CD14-positive monocyte (primary cell): ENCODE data around the gene C4B. TPM values are rescaled to one million over a fixed set of nuclear protein-coding genes. Genes with fewer than 3 reads are reported as not detected.

Source experiments
- DNase-seq, 3 donors: peaks; one replicate each; pipeline ENCODE4 v3.0.0-alpha.2; 2011 to 2022
- H2AFZ ChIP-seq: 2 replicates; pipeline ENCODE4 v1.6.0; 2012; ENCODE audit warnings: mild to moderate bottlenecking, low read depth, low read length, inconsistent platforms; ENCODE audit not compliant: insufficient read depth, poor library complexity, severe bottlenecking
- H3K27ac ChIP-seq, 2 donors: 1 replicate in 1 of 2; 2 replicates in 1 of 2; pipeline ENCODE4 v1.5.1; 2012 to 2013; ENCODE audit warnings: low read length in 2 of 2, control low read depth in 1 of 2, inconsistent platforms in 1 of 2, low read depth in 1 of 2, mild to moderate bottlenecking in 1 of 2
- H3K27me3 ChIP-seq, 2 donors: one replicate each; pipeline versions ENCODE4 v1.6.0 to v1.6.1; 2011 to 2013; ENCODE audit warnings: low read length in 2 of 2; ENCODE audit not compliant: control insufficient read depth in 2 of 2, insufficient read depth in 2 of 2
- H3K36me3 ChIP-seq, 2 donors: replicated peaks in 1 of 2; 1 replicate in 1 of 2; 2 replicates in 1 of 2; pipeline versions ENCODE4 v1.5.1 to v1.6.1; 2012 to 2013; ENCODE audit warnings: low read length in 2 of 2, control low read depth in 1 of 2, inconsistent platforms in 1 of 2, mild to moderate bottlenecking in 1 of 2; ENCODE audit not compliant: insufficient read depth in 2 of 2, control insufficient read depth in 1 of 2
- H3K4me1 ChIP-seq, 2 donors: 1 replicate in 1 of 2; 2 replicates in 1 of 2; pipeline versions ENCODE4 v1.5.1 to v1.6.1; 2012 to 2013; ENCODE audit warnings: low read length in 2 of 2, control low read depth in 1 of 2, inconsistent platforms in 1 of 2, mild to moderate bottlenecking in 1 of 2, moderate library complexity in 1 of 2; ENCODE audit not compliant: insufficient read depth in 2 of 2, control insufficient read depth in 1 of 2
- H3K4me2 ChIP-seq: replicated peaks from 2 replicates; pipeline ENCODE3; 2012; ENCODE audit warnings: low read length, moderate library complexity, mild to moderate bottlenecking; ENCODE audit not compliant: poor library complexity, severe bottlenecking; ENCODE audit errors: extremely low read depth
- H3K4me3 ChIP-seq, 3 experiments: fragments of 200-600 bp in 1 of 3; sonication (generic) in 1 of 3; replicated peaks in 1 of 3; 1 replicate in 2 of 3; 2 replicates in 1 of 3; pipeline ENCODE4 v1.5.1; 2011 to 2013; ENCODE audit warnings: low read length in 3 of 3, mild to moderate bottlenecking in 3 of 3, control low read depth in 2 of 3, low read depth in 2 of 3, inconsistent platforms in 1 of 3, moderate library complexity in 1 of 3
- H3K79me2 ChIP-seq: 2 replicates; pipeline ENCODE4 v1.6.0; 2012; ENCODE audit warnings: mild to moderate bottlenecking, control low read depth, inconsistent platforms, low read length, moderate library complexity; ENCODE audit not compliant: insufficient read depth
- H3K9ac ChIP-seq: 2 replicates; pipeline ENCODE4 v1.6.0; 2017; ENCODE audit warnings: low read length, mild to moderate bottlenecking; ENCODE audit not compliant: insufficient read depth, poor library complexity, severe bottlenecking
- H3K9me3 ChIP-seq, 2 donors: replicated peaks in 1 of 2; 1 replicate in 1 of 2; 2 replicates in 1 of 2; pipeline versions ENCODE4 v1.5.1 to v1.6.1; 2012 to 2013; ENCODE audit warnings: low read length in 2 of 2, control low read depth in 1 of 2; ENCODE audit not compliant: control insufficient read depth in 1 of 2, insufficient read depth in 1 of 2
- H4K20me1 ChIP-seq: 2 replicates; pipeline ENCODE4 v1.6.0; 2012; ENCODE audit warnings: mild to moderate bottlenecking, low read length, control low read depth, moderate library complexity; ENCODE audit not compliant: insufficient read depth
- H3K27ac Mint-ChIP-seq, 7 donors: one replicate each; pipeline ENCODE4 v1.8.0; 2020; ENCODE audit warnings: mild to moderate bottlenecking in 7 of 7, mixed read lengths in 7 of 7, moderate library complexity in 6 of 7, inconsistent platforms in 2 of 7
- H3K27me3 Mint-ChIP-seq, 3 donors: one replicate each; pipeline ENCODE4 v1.8.0; 2021 to 2022; ENCODE audit warnings: low read depth in 3 of 3, mild to moderate bottlenecking in 3 of 3, mixed read lengths in 3 of 3, moderate library complexity in 3 of 3, inconsistent platforms in 1 of 3
- H3K36me3 Mint-ChIP-seq, 2 donors: one replicate each; pipeline ENCODE4 v1.8.0; 2020; ENCODE audit warnings: mixed read lengths in 2 of 2, inconsistent platforms in 1 of 2, mild to moderate bottlenecking in 1 of 2
- H3K4me1 Mint-ChIP-seq: one replicate; pipeline ENCODE4 v1.8.0; 2020; ENCODE audit warnings: mild to moderate bottlenecking, mixed read lengths
- H3K4me3 Mint-ChIP-seq, 2 donors: one replicate each; pipeline ENCODE4 v1.8.0; 2020; ENCODE audit warnings: mild to moderate bottlenecking in 2 of 2, mixed read lengths in 2 of 2, moderate library complexity in 1 of 2
- H3K9me3 Mint-ChIP-seq, 7 donors: one replicate each; pipeline ENCODE4 v1.8.0; 2020 to 2022; ENCODE audit warnings: mixed read lengths in 7 of 7, mild to moderate bottlenecking in 6 of 7, moderate library complexity in 6 of 7, inconsistent platforms in 2 of 7
- CTCF ChIP-seq: fragments of 200-600 bp; IDR thresholded peaks from one replicate; pipeline ENCODE4 v1.8.0; 2022; ENCODE audit warnings: antibody characterized with exemption, mild to moderate bottlenecking
- WGBS: methylation state at CpG from one replicate; pipeline ENCODE4 v1.1.5; 2013; ENCODE audit warnings: missing lambda C conversion rate; ENCODE audit not compliant: insufficient coverage; 5-methylcytosine and 5-hydroxymethylcytosine counted together
- intact Hi-C, 2 donors: fragments of 100-400 bp; cut with micrococcal nuclease; formaldehyde crosslinking; loops; one replicate each; pipeline versions ENCODE4 v1.15.0 to v1.15.1; 2023
- polyA plus RNA-seq, 3 donors: library from polyadenylated mRNA; depleted of rRNA in 1 of 3; unstranded in 2 of 3; stranded (reverse) in 1 of 3; fragments of 300-500 nt in 2 of 3; fragments of >200 nt in 1 of 3; fragmentation: Illumina TruSeq in 2 of 3; gene quantifications; 1 replicate in 2 of 3; 2 replicates in 1 of 3; pipeline ENCODE4 v1.2.3, GENCODE V29; 2012 to 2021

Gene C4B
- polyA plus RNA-seq, 3 donors: 0.18 to 11.6 TPM; not detected in 1

- Histone ChIP-seq H3K9me3 (no peaks in the 10 kb centered on the region), H3K4me1 (no peaks in the 10 kb centered on the region), H3K79me2 (no peaks in the 10 kb centered on the region), H3K36me3 (no peaks in the 10 kb centered on the region), H3K4me3 (no peak overlapping the region), H3K9ac (no peak overlapping the region), H3K27me3 (no peaks in the 10 kb centered on the region), H3K4me2 (no peak overlapping the region), H3K27ac (no peak overlapping the region), H4K20me1 (no peaks in the 10 kb centered on the region), H2AFZ (no peak overlapping the region)
- intact Hi-C loops: no loop called here
- H3K9me3 Mint-ChIP-seq: no peaks in the 10 kb centered on the region
- no peaks in the 10 kb centered on the region for H3K36me3 Mint-ChIP-seq
- no peak for DNase-seq
- H3K4me3 Mint-ChIP-seq: no peak overlapping the region
- 77% methylated on average over 3 of the region's 3 CpGs for WGBS
- H3K27me3 Mint-ChIP-seq: peaks cover 6 to 11% (median 10%) of the 10 kb centered on the region in 3 donors
- no peak for TF ChIP-seq CTCF
- no peaks in the 10 kb centered on the region for H3K4me1 Mint-ChIP-seq
- H3K27ac Mint-ChIP-seq: peak overlapping the region in 1 of 7 donors; percentile 33
Measured at GRCh38 chr6:32073101-32073500, 58.5 kb downstream of the C4B start.

- Histone ChIP-seq H3K9ac (no peak overlapping the region), H3K4me1 (no peaks in the 10 kb centered on the region), H3K36me3 (no peaks in the 10 kb centered on the region), H3K79me2 (no peaks in the 10 kb centered on the region), H3K27me3 (no peaks in the 10 kb centered on the region), H2AFZ (no peak overlapping the region), H3K27ac (no peak overlapping the region), H3K4me3 (no peak overlapping the region), H3K9me3 (no peaks in the 10 kb centered on the region), H4K20me1 (no peaks in the 10 kb centered on the region), H3K4me2 (no peak overlapping the region)
- TF ChIP-seq CTCF: no peak
- H3K36me3 Mint-ChIP-seq: no peaks in the 10 kb centered on the region
- no peaks in the 10 kb centered on the region for H3K9me3 Mint-ChIP-seq
- H3K27ac Mint-ChIP-seq: no peak overlapping the region
- no peaks in the 10 kb centered on the region for H3K4me1 Mint-ChIP-seq
- H3K4me3 Mint-ChIP-seq: no peak overlapping the region
- WGBS: 94% methylated on average over 8 of the region's 10 CpGs
- peaks cover 6 to 11% (median 10%) of the 10 kb centered on the region in 3 donors for H3K27me3 Mint-ChIP-seq
- DNase-seq: no peak
- intact Hi-C loops: no loop called here
Measured at GRCh38 chr6:32073613-32074012, 59.0 kb downstream of the C4B start.
